ENCODE measurements around the gene PI4KA.
"Not testable (repeated sequence)": the region's sequence is repeated elsewhere in the genome, so short reads cannot be mapped to it uniquely, and the experiment has no call there.

PI4KA gene

GRCh38 chr22:20736891-20737290 lies 121.7 kb downstream of the PI4KA start:
- ATAC-seq = not testable (repeated sequence)

GRCh38 chr22:20735356-20736162 lies 123.1 kb downstream of the PI4KA start:
- not testable (repeated sequence) for ATAC-seq

- ATAC-seq = not testable (repeated sequence)
These were observed 126.2 kb downstream of the PI4KA start for GRCh38 chr22:20732431-20732830.

DNA sequence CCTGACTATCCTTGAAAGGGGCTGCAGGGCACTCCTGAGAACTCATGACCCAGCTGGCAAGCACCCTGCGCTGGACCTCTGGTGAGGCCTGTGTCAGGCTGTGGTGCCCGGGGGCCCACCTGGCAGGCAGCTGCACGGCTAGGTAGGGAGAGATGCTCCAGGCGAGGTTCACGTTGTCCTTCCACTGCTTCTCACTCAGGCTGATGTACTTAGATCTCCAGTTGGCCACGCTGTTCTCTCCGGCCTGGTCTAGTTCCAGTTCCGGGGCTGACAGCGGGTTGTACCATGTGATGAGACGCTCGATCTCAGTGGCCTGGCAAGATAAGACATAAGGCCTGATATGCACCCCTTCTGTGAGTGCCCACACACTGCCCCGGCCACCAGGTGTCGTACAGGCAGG lies 129.4 kb downstream of the PI4KA start:
- TF ChIP-seq ZFP30 (CRISPR knock-in tag; IDR thresholded peaks at IDR 0.05) (no peak), ZNF70 (CRISPR knock-in tag; IDR thresholded peaks at IDR 0.05) (no peak), PPARA (CRISPR knock-in tag; IDR thresholded peaks at IDR 0.05; ENCODE audit: borderline replicate concordance) (no peak), ZNF565 (CRISPR knock-in tag; conservative IDR thresholded peaks at IDR 0.05; ENCODE audit: low read depth) (no peak), TOX (CRISPR knock-in tag; IDR thresholded peaks at IDR 0.05; ENCODE audit: borderline replicate concordance) (no peak), RARB (CRISPR knock-in tag; IDR thresholded peaks at IDR 0.05) (no peak), ESRRG (CRISPR knock-in tag; IDR thresholded peaks at IDR 0.05) (no peak), CREB5 (CRISPR knock-in tag; IDR thresholded peaks at IDR 0.05; ENCODE audit: low read depth) (no peak), ZNF8 (CRISPR knock-in tag; IDR thresholded peaks at IDR 0.05) (no peak), ISL1 (CRISPR knock-in tag; IDR thresholded peaks at IDR 0.05) (no peak), ZC3H10 (CRISPR knock-in tag; IDR thresholded peaks at IDR 0.05) (no peak), ZFP3 (CRISPR knock-in tag; IDR thresholded peaks at IDR 0.05) (no peak), GLIS3 (CRISPR knock-in tag; IDR thresholded peaks at IDR 0.05) (no peak), CSRNP3 (CRISPR knock-in tag; IDR thresholded peaks at IDR 0.05) (no peak), BACH2 (CRISPR knock-in tag; IDR thresholded peaks at IDR 0.05; ENCODE audit: borderline replicate concordance) (no peak)
- TF ChIP-seq, protein P1, sequence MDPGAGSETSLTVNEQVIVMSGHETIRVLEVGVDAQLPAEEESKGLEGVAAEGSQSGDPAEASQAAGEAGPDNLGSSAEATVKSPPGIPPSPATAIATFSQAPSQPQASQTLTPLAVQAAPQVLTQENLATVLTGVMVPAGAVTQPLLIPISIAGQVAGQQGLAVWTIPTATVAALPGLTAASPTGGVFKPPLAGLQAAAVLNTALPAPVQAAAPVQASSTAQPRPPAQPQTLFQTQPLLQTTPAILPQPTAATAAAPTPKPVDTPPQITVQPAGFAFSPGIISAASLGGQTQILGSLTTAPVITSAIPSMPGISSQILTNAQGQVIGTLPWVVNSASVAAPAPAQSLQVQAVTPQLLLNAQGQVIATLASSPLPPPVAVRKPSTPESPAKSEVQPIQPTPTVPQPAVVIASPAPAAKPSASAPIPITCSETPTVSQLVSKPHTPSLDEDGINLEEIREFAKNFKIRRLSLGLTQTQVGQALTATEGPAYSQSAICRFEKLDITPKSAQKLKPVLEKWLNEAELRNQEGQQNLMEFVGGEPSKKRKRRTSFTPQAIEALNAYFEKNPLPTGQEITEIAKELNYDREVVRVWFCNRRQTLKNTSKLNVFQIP (CRISPR knock-in tag; IDR thresholded peaks at IDR 0.05; ENCODE audit: borderline replicate concordance, low read depth) = no peak
- TF ChIP-seq, protein P2, sequence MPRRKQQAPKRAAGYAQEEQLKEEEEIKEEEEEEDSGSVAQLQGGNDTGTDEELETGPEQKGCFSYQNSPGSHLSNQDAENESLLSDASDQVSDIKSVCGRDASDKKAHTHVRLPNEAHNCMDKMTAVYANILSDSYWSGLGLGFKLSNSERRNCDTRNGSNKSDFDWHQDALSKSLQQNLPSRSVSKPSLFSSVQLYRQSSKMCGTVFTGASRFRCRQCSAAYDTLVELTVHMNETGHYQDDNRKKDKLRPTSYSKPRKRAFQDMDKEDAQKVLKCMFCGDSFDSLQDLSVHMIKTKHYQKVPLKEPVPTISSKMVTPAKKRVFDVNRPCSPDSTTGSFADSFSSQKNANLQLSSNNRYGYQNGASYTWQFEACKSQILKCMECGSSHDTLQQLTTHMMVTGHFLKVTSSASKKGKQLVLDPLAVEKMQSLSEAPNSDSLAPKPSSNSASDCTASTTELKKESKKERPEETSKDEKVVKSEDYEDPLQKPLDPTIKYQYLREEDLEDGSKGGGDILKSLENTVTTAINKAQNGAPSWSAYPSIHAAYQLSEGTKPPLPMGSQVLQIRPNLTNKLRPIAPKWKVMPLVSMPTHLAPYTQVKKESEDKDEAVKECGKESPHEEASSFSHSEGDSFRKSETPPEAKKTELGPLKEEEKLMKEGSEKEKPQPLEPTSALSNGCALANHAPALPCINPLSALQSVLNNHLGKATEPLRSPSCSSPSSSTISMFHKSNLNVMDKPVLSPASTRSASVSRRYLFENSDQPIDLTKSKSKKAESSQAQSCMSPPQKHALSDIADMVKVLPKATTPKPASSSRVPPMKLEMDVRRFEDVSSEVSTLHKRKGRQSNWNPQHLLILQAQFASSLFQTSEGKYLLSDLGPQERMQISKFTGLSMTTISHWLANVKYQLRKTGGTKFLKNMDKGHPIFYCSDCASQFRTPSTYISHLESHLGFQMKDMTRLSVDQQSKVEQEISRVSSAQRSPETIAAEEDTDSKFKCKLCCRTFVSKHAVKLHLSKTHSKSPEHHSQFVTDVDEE (CRISPR knock-in tag; IDR thresholded peaks at IDR 0.05) = no peak
- no peak for ATAC-seq

DNA sequence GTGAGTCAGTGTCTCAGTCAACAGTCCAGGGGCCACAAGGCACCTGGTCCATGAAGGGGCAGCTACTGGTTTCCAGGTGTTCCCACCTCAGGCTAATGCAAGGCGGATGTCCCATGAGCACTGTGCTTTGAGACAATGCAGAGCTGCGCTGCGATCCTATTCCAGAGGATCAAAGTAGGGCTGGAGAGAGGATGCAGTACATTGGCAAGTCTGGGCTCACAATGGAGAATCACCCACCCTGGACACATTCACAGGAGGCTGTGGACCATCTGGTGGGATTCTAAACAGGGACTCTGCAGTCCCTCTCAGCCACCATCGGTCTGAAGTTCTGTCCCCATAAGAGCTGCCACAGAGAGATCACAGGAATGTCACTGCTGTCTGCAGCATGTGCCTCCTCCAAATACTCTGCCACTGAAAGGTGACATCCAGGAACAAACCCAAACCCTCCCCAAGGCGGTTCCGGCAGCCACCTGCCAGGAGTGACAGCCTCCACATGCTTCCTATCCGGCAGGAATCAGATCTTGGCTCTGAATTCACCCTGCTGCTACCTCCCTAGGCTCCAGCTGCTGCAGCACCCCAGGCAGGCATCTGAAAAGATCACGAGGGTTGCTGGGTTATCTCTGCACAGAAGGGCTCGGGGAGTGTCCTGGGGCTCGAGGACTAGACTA lies 130.0 kb downstream of the PI4KA start:
- TF ChIP-seq ZC3H10 (CRISPR knock-in tag; IDR thresholded peaks at IDR 0.05) = no peak
- TF ChIP-seq, protein P2 (CRISPR knock-in tag; IDR thresholded peaks at IDR 0.05) = no peak
- no peak for ATAC-seq

Measured in SK-N-SH treated with all-trans-retinoic acid at 6 μM for 48 hours (cell line).